Endothelial cell of umbilical vein (primary cell): ENCODE results near the gene APOBEC3C. TPM values are rescaled to one million over a fixed set of nuclear protein-coding genes. Genes with fewer than 3 reads are reported as not detected.
A peak's percentile ranks its signal among the peaks of the same experiment; 100 is the strongest.
"Not testable (repeated sequence)": the region's sequence is repeated elsewhere in the genome, so short reads cannot be mapped to it uniquely, and the experiment has no call there.

ENCODE experiments used
- BruUV-seq: library from RNA; stranded (reverse); fragments of 400-500 nt; replicated peaks from 2 replicates; lab custom pipeline; 2021; lab: Mats Ljungman, UMichigan
- CTCF ChIA-PET: fragments of 300-600, 350-600 bp; sonication (Branson Sonifier 250); formaldehyde crosslinking; loops from one replicate; lab custom pipeline; 2021; ENCODE audit warnings: antibody characterized with exemption, inconsistent platforms; lab: Charles Lee
- POLR2A ChIA-PET: fragments of 300-600, 350-600 bp; sonication (Branson Sonifier 250); formaldehyde crosslinking; loops from one replicate; lab custom pipeline; 2021; ENCODE audit warnings: antibody characterized with exemption, inconsistent platforms; lab: Charles Lee
- DNase-seq: peaks from one replicate; pipeline ENCODE4 v3.0.0-alpha.2; 2011; ENCODE audit warnings: low read depth, low spot score
- FAIRE-seq: peaks from 2 replicates; lab custom pipeline; 2011; peaks lifted over from hg19 to GRCh38; lab: Jason Lieb, UNC
- H2AFZ ChIP-seq: 2 replicates; pipeline ENCODE4 v1.6.0; 2012; ENCODE audit warnings: low read depth, low read length, control low read depth, inconsistent platforms
- H3K27ac ChIP-seq: 2 replicates; pipeline ENCODE4 v1.5.1; 2011; ENCODE audit warnings: low read depth, mild to moderate bottlenecking, control low read depth, low read length, moderate library complexity; ENCODE audit not compliant: insufficient read depth
- H3K27me3 ChIP-seq, 2 experiments: 2 replicates each; pipeline versions ENCODE4 v1.6.0 to v1.6.1; 2011; ENCODE audit warnings: low read length in 2 of 2, mixed read lengths in 1 of 2; ENCODE audit not compliant: control insufficient read depth in 2 of 2, insufficient read depth in 2 of 2
- H3K36me3 ChIP-seq, 2 experiments: 2 replicates in 1 of 2; 3 replicates in 1 of 2; pipeline ENCODE4 v1.5.1; 2011; ENCODE audit warnings: low read length in 2 of 2, mild to moderate bottlenecking in 1 of 2, moderate library complexity in 1 of 2; ENCODE audit not compliant: control insufficient read depth in 2 of 2, insufficient read depth in 2 of 2; ENCODE audit errors: extremely low read depth in 1 of 2
- H3K4me1 ChIP-seq: 3 replicates; pipeline ENCODE4 v1.5.1; 2011; ENCODE audit warnings: mild to moderate bottlenecking, low read length; ENCODE audit not compliant: control insufficient read depth, insufficient read depth; ENCODE audit errors: extremely low read depth
- H3K4me2 ChIP-seq: 2 replicates; pipeline ENCODE4 v1.6.1; 2011; ENCODE audit warnings: low read length, control low read depth, mixed read lengths; ENCODE audit not compliant: insufficient read depth
- H3K4me3 ChIP-seq, 3 experiments: fragments of 200-600 bp in 1 of 3; sonication (generic), shearing (Covaris generic) in 1 of 3; replicated peaks in 1 of 3; 2 replicates each; pipeline ENCODE4 v1.5.1; 2011 to 2016; ENCODE audit warnings: control low read depth in 3 of 3, low read length in 3 of 3, mild to moderate bottlenecking in 2 of 3, inconsistent platforms in 1 of 3, low read depth in 1 of 3, moderate library complexity in 1 of 3; ENCODE audit not compliant: insufficient read depth in 1 of 3
- H3K79me2 ChIP-seq: 2 replicates; pipeline ENCODE4 v1.6.0; 2012; ENCODE audit warnings: low read length, inconsistent platforms; ENCODE audit not compliant: control insufficient read depth, insufficient read depth
- H3K9ac ChIP-seq: replicated peaks from 2 replicates; pipeline ENCODE3; 2011; ENCODE audit warnings: low read length, control low read depth; ENCODE audit not compliant: insufficient read depth; ENCODE audit errors: extremely low read depth
- H3K9me1 ChIP-seq: replicated peaks from 3 replicates; pipeline ENCODE4 v1.6.0; 2011; ENCODE audit warnings: mild to moderate bottlenecking, low read length; ENCODE audit not compliant: control insufficient read depth, insufficient read depth; ENCODE audit errors: extremely low read depth
- H3K9me3 ChIP-seq: replicated peaks from 2 replicates; pipeline ENCODE4 v1.5.1; 2012; ENCODE audit warnings: low read length, inconsistent platforms; ENCODE audit not compliant: control insufficient read depth, insufficient read depth
- H4K20me1 ChIP-seq: replicated peaks from 2 replicates; pipeline ENCODE3; 2011; ENCODE audit warnings: mild to moderate bottlenecking, low read length; ENCODE audit not compliant: control insufficient read depth, insufficient read depth; ENCODE audit errors: extremely low read depth
- FOS ChIP-seq: IDR thresholded peaks from 2 replicates; pipeline ENCODE4 v1.6.1; 2011; ENCODE audit warnings: mild to moderate bottlenecking, low read length, moderate library complexity, borderline replicate concordance; ENCODE audit not compliant: insufficient read depth
- POLR2A ChIP-seq: IDR thresholded peaks from 2 replicates; pipeline ENCODE4 v1.6.1; 2012; ENCODE audit warnings: low read depth, mild to moderate bottlenecking, control low read depth, low read length
- dilution Hi-C: fragments of 300-500 bp; cut with MboI; formaldehyde crosslinking; loops from one replicate; pipeline ENCODE4 v1.15.0; 2019; ENCODE audit warnings: low sequenced_read_pairs; ENCODE audit not compliant: extremely low pct_ligation_motif_present
- intact Hi-C: fragments of 100-400 bp; cut with micrococcal nuclease; formaldehyde crosslinking; loops from one replicate; pipeline ENCODE4 v1.10.0; 2022
- polyA plus RNA-seq, 4 experiments: library from polyadenylated mRNA; depleted of rRNA in 3 of 4; stranded (reverse) in 3 of 4; unstranded in 1 of 4; fragments of >200 nt; gene quantifications; 2 replicates each; pipeline versions ENCODE4 v1.2.1 to v1.2.3, GENCODE V29; 2011 to 2012; ENCODE audit warnings: missing spikeins in 1 of 4
- total RNA-seq: library from RNA; stranded (reverse); gene quantifications from 2 replicates; pipeline ENCODE4 v1.2.3, GENCODE V29; 2021

Gene APOBEC3C
- total and polyA plus RNA-seq, 2 donors (not counting 3 experiments of a cell fraction or from before 2014, with no cell fraction given) = 7.6 to 10.6 TPM

DNA sequence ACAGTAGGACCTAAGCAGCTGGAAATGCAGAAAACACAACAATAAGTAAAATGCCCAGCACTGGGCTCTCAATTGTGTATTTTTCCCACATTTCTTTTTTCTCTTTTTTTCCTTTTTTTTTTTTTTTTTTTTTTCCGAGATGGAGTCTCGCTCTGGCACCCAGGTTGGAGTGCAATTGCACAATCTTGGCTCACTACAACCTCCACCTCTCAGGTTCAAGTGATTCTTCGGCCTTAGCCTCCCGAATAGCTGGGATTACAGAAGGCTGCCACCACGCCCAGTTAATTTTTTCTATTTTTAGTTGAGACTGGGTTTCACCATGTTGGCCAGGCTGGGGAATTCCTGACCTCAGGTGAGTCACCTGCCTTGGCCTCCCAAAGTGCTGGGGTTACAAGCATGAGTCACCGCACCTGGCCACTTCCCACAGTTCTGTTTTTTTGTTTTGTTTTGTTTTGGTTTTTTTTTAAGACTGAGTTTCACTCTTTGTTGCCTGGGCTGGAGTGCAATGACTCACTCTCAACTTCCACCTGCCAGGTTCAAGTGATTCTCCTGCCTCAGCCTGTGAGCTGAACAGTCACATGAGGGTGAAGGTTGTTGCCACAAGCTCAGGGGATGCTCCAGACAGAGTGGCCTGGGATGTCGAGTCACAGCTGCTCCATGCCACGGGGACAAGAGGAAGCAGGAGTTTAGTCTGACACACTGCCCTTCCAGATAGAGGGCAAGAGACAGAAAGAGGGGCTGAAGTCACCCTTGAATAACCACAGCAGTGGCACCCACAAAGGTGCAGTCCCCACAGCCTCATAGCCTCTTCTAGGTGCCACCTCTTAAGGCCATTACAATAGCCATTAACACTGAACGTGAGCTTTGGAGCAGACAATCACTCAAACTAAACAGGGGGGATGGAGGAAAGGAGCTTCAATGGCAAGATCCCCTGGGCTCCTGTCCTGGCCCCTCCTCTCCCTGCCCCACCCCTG, 29.0 kb upstream of the APOBEC3C start:
- H3K9me3 ChIP-seq, H3K4me3 ChIP-seq, H2AFZ ChIP-seq, H3K27me3 ChIP-seq, H3K79me2 ChIP-seq, H3K4me2 ChIP-seq, DNase-seq, H3K9me1 ChIP-seq, H4K20me1 ChIP-seq, POLR2A ChIA-PET, H3K36me3 ChIP-seq, dilution Hi-C loops, H3K4me1 ChIP-seq, H3K9ac ChIP-seq, BruUV-seq, CTCF ChIA-PET, H3K27ac ChIP-seq: not testable (repeated sequence)
- intact Hi-C loops = loop anchor here (10.0 kb wide), 1 partner anchor 60 kb away; no protein-coding TSS in a partner anchor
- peak; percentile 21 for FAIRE-seq

DNA sequence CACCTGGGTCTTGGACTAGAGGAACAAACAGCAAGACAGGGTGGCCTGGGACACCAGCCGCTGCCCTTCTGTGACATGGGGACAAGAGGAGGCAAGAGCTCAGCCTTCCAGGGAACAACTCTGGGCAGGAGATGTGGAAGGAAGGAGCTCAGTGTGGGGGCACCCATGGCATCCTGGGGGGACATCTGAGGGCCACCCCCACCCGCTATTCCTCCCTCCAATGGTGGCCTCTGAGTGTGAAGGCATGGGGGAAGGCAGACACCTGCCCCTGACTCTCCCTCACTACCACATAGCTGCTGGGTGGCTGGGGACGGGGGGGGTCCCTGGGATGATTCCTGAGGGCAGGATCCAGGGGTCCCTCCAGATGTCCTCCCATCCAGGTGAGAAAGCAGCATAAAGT, 27.4 kb upstream of the APOBEC3C start:
- DNase-seq = no peak
- H3K27me3 ChIP-seq = no peaks in the 10 kb centered on the region
- TF ChIP-seq FOS (no peak), POLR2A (no peak)
- no TSS peak for BruUV-seq
- H3K9me1 ChIP-seq = no peaks in the 10 kb centered on the region
- ChIA-PET CTCF (interaction anchor here (1.9 kb wide), 1 partner anchor 218 kb away, joined by 4 read pairs; no protein-coding TSS in a partner anchor), POLR2A (no interaction called here)
- H3K79me2 ChIP-seq = no peaks in the 10 kb centered on the region
- H3K27ac ChIP-seq = no peak overlapping the region
- H3K4me1 ChIP-seq = peaks cover 2% of the 10 kb centered on the region
- dilution Hi-C loops (no loop called here), intact Hi-C loops (loop anchor here (10.0 kb wide), 1 partner anchor 62 kb away; no protein-coding TSS in a partner anchor)
- no peak overlapping the region for H3K9ac ChIP-seq
- H3K36me3 ChIP-seq = no peaks in the 10 kb centered on the region
- no peak overlapping the region for H2AFZ ChIP-seq
- no peaks in the 10 kb centered on the region for H4K20me1 ChIP-seq
- H3K4me3 ChIP-seq = no peak overlapping the region
- FAIRE-seq = no peak
- no peak overlapping the region for H3K4me2 ChIP-seq
- no peaks in the 10 kb centered on the region for H3K9me3 ChIP-seq
